Thyroid gland (tissue), 4 donors: ENCODE data around the gene TSTD1. TPM values are rescaled to one million over a fixed set of nuclear protein-coding genes. Genes with fewer than 3 reads are reported as not detected.

ENCODE experiments used
- DNase-seq, 2 donors: peaks; one replicate each; pipeline ENCODE4 v3.0.0-alpha.2; 2019
- H3K27ac ChIP-seq, 3 donors: fragments of 200-600 bp; sonication (generic); 1 replicate in 2 of 3; 2 replicates in 1 of 3; pipeline ENCODE4 v1.5.1; 2016 to 2019; ENCODE audit warnings: mild to moderate bottlenecking in 1 of 3, moderate library complexity in 1 of 3
- H3K27me3 ChIP-seq: fragments of 200-600 bp; sonication (generic); one replicate; pipeline ENCODE4 v1.5.1; 2019
- H3K36me3 ChIP-seq, 2 donors: fragments of 200-600 bp; sonication (generic); one replicate each; pipeline ENCODE4 v1.5.1; 2016 to 2019
- H3K4me1 ChIP-seq, 2 donors: fragments of 200-600 bp; sonication (generic); one replicate each; pipeline ENCODE4 v1.5.1; 2017 to 2019
- H3K4me3 ChIP-seq, 3 donors: fragments of 200-600 bp; sonication (generic); replicated peaks in 1 of 3; 1 replicate in 2 of 3; 2 replicates in 1 of 3; pipeline ENCODE4 v1.5.1; 2016; ENCODE audit warnings: mild to moderate bottlenecking in 1 of 3
- H3K9me3 ChIP-seq: fragments of 200-600 bp; sonication (generic); one replicate; pipeline ENCODE4 v1.5.1; 2017
- CTCF ChIP-seq, 6 experiments: fragments of 200-600 bp in 3 of 6; fragments of 450-650 bp in 3 of 6; sonication (generic) in 3 of 6; IDR thresholded peaks; one replicate each; pipeline ENCODE4 v1.5.1; 2016 to 2019; ENCODE audit warnings: antibody characterized with exemption in 6 of 6, mild to moderate bottlenecking in 2 of 6, inconsistent platforms in 1 of 6, moderate library complexity in 1 of 6
- POLR2A ChIP-seq, 2 donors: fragments of 450-650 bp; IDR thresholded peaks; one replicate each; pipeline ENCODE4 v1.6.1; 2017; ENCODE audit warnings: antibody characterized with exemption in 2 of 2, mild to moderate bottlenecking in 2 of 2, moderate library complexity in 1 of 2
- WGBS, 2 donors: methylation state at CpG; one replicate each; pipeline ENCODE4 v1.1.5; 2017; 5-methylcytosine and 5-hydroxymethylcytosine counted together
- intact Hi-C: fragments of 100-400 bp; cut with DNase I; formaldehyde crosslinking; loops from one replicate; pipeline ENCODE4 v1.15.1; 2023
- total RNA-seq, 4 donors: library from RNA; depleted of rRNA; stranded (reverse); fragments of >200 nt; gene quantifications; one replicate each; pipeline ENCODE4 v1.2.3, GENCODE V29; 2016

Gene TSTD1
- total RNA-seq, 4 donors from 2014 or later: 256 to 466 (median 320) TPM

- Histone ChIP-seq H3K9me3 (no peaks in the 10 kb centered on the region), H3K27me3 (no peaks in the 10 kb centered on the region), H3K4me1 (peaks cover 30 to 52% of the 10 kb centered on the region in 2 donors), H3K36me3 (peaks cover 13 to 26% of the 10 kb centered on the region in 2 donors), H3K4me3 (no peak overlapping the region), H3K27ac (peak overlapping the region; percentile 8 to 49 (median 27))
- intact Hi-C loops: loop anchor here (5.0 kb wide), 1 partner anchor 41 kb away; no protein-coding TSS in a partner anchor
- 44 to 51% methylated on average over 5 of the region's 5 CpGs for WGBS, 2 donors
- DNase-seq: peak; percentile 77 to 83
- TF ChIP-seq POLR2A (IDR thresholded peaks at IDR 0.05): no peak
- TF ChIP-seq CTCF (IDR thresholded peaks at IDR 0.05): no peak
Measured at GRCh38 chr1:161001525-161001924, 37.2 kb downstream of the TSTD1 start.

- Histone ChIP-seq H3K9me3 (no peaks in the 10 kb centered on the region), H3K4me1 (peaks cover 30 to 49% of the 10 kb centered on the region in 2 donors), H3K36me3 (peaks cover 13 to 26% of the 10 kb centered on the region in 2 donors), H3K27me3 (no peaks in the 10 kb centered on the region), H3K4me3 (no peak overlapping the region), H3K27ac (peak overlapping the region; percentile 8 to 49 (median 27))
- WGBS, 2 donors: 42 to 60% methylated on average over 11 of the region's 11 CpGs
- DNase-seq: peak; percentile 41 to 47
- intact Hi-C loops: loop anchor here (5.0 kb wide), 1 partner anchor 41 kb away; no protein-coding TSS in a partner anchor
- TF ChIP-seq CTCF (IDR thresholded peaks at IDR 0.05): no peak
- no peak for TF ChIP-seq POLR2A (IDR thresholded peaks at IDR 0.05)
Measured at GRCh38 chr1:161000736-161001480, 37.9 kb downstream of the TSTD1 start.

DNA sequence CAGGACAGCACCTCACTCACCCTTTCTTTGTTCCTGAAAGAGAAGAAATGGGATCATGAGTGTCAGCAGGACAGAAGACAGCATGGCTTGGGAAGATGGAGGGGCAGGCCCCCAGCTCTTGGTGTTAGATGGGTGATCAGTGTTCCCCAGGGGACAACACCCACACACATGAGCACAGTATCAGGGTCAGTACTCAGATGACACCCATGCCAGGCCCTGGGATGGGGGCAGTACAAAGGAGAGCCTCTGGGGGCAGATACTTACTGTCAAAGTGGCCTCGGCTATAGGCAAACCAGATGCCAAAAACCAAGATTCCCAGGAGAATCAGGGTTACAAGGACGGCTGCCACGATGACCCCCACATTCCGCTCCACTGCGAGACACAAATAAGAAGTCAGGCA is 39.4 kb downstream of the TSTD1 start:
- H3K36me3 ChIP-seq: peaks cover 13 to 26% of the 10 kb centered on the region in 2 donors
- WGBS, 2 donors: 79 to 95% methylated on average over 5 of the region's 5 CpGs
- H3K27ac ChIP-seq: no peak overlapping the region

DNA sequence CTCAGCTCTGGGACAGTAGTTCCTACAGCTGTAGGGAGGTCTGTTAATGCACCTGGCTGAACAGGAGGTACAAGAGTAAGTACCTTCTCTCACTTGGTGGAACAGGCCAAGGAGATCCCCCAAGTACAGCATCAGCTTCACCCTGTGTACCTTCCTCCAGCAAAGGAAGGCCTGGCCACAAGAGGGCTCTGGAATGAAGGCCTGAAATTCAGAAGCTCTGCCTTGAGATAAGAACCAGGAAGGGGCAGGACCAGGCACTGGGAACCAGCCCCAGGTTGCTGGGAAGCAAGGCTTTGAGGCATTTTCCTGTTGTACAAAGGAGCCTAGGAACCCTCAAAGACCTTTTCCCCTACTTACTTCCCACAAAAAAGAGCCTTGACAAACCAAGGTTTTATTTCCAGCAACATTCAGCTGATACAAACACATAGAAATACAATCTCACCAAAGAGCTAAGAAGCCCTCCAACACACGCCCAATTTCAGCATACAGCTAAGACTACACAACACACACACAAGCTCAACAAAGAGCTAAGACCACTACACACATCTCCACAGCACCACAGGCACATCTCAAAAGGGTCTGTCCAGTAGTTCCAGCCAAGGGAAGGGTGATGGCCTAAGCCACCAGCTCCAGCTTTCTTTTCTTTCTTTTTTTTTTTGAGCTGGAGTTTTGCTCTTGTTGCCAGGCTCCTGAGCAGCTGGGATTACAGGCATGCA is 41.3 kb downstream of the TSTD1 start:
- H3K4me3 ChIP-seq: no peak overlapping the region
- peaks cover 13 to 26% of the 10 kb centered on the region in 2 donors for H3K36me3 ChIP-seq
- DNase-seq: peak; percentile 64 to 66
- H3K9me3 ChIP-seq: no peaks in the 10 kb centered on the region
- peaks cover 16 to 26% of the 10 kb centered on the region in 2 donors for H3K4me1 ChIP-seq
- peak in 5 of 6 experiments; percentile 23 to 65 (median 46) for TF ChIP-seq CTCF (IDR thresholded peaks at IDR 0.05)
- TF ChIP-seq POLR2A (IDR thresholded peaks at IDR 0.05): no peak
- no peaks in the 10 kb centered on the region for H3K27me3 ChIP-seq
- H3K27ac ChIP-seq: peak overlapping the region in 2 of 3 donors; percentile 36 to 38
- 67 to 88% methylated on average over 1 of the region's 1 CpG for WGBS, 2 donors
- intact Hi-C loops: loop anchor here (5.0 kb wide), 1 partner anchor 100 kb away; the partner anchor contains the start of gene KLHDC9

More for the DNA sequence above, 39.4 kb downstream of the TSTD1 start:
- DNase-seq: no peak
- Histone ChIP-seq H3K27me3 (no peaks in the 10 kb centered on the region), H3K9me3 (no peaks in the 10 kb centered on the region), H3K4me1 (peaks cover 16 to 33% of the 10 kb centered on the region in 2 donors), H3K4me3 (no peak overlapping the region)
- no peak for TF ChIP-seq POLR2A (IDR thresholded peaks at IDR 0.05)
- no peak for TF ChIP-seq CTCF (IDR thresholded peaks at IDR 0.05)
- intact Hi-C loops: loop anchor here (5.0 kb wide), 1 partner anchor 98 kb away; the partner anchor contains the start of gene KLHDC9
